Ishikawa (cell line): ENCODE results near the gene MDN1.

ENCODE experiments used
- CEBPB ChIP-seq: IDR thresholded peaks from 2 replicates; pipeline ENCODE4 v1.6.1; 2012
- CREB1 ChIP-seq: IDR thresholded peaks from 2 replicates; pipeline ENCODE4 v1.6.1; 2012; ENCODE audit warnings: low read depth
- EP300 ChIP-seq: IDR thresholded peaks from 2 replicates; pipeline ENCODE4 v1.6.1; 2012; ENCODE audit warnings: borderline replicate concordance
- NFIC ChIP-seq: IDR thresholded peaks from 2 replicates; pipeline ENCODE4 v1.6.1; 2012
- TCF12 ChIP-seq: IDR thresholded peaks from 2 replicates; pipeline ENCODE4 v1.6.1; 2012; ENCODE audit warnings: low read depth

DNA sequence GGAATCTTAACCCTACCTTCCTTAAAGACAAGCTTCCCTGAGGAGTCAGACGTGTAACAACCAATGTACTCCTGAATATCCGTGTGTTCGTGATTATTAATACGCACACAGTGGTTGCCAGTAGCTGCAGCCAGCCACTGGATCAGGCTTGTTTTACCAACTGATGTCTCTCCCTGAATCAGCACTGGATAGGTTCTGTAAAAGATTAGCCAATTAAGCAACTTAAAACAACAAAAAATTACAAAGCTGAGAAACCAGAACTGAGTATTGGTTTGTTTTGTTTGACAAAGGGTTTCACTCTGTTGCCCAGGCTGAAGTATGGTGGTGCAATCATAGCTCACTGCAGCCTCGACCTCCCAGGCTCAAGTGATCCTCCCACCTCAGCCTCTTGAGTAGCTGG lies 69.3 kb downstream of the MDN1 start:
- TF ChIP-seq TCF12 (no peak), EP300 (no peak), CEBPB (no peak), NFIC (no peak), CREB1 (no peak)
